Stimulated activated CD4-positive, alpha-beta T cell treated with anti-CD3 and anti-CD28 coated beads, Interleukin-4, amount 100 ng/mL, for 24 hours (primary cell): ENCODE results near the gene CHN2.

Experiments
- DNase-seq: peaks from one replicate; pipeline ENCODE4 v3.0.0-alpha.2; 2020

Gene CHN2

GRCh38 chr7:29370531-29371314 is 176.1 kb downstream of the CHN2 start:
- no peak for DNase-seq

- no peak for DNase-seq
Measured at GRCh38 chr7:29371472-29371871, 176.9 kb downstream of the CHN2 start.

GRCh38 chr7:29372351-29373090 is 177.9 kb downstream of the CHN2 start:
- no peak for DNase-seq

GRCh38 chr7:29375641-29376562 is 181.3 kb downstream of the CHN2 start:
- DNase-seq: no peak

- no peak for DNase-seq
Measured at GRCh38 chr7:29377718-29378117, 183.1 kb downstream of the CHN2 start.

GRCh38 chr7:29379551-29379950 is 185.0 kb downstream of the CHN2 start:
- no peak for DNase-seq

- no peak for DNase-seq
Measured at GRCh38 chr7:29381206-29382094, 186.9 kb downstream of the CHN2 start.

GRCh38 chr7:29384277-29384676 is 189.7 kb downstream of the CHN2 start:
- DNase-seq: no peak

- DNase-seq: no peak
Measured at GRCh38 chr7:29385214-29385814, 190.7 kb downstream of the CHN2 start.

GRCh38 chr7:29386196-29386765 is 191.7 kb downstream of the CHN2 start:
- no peak for DNase-seq

GRCh38 chr7:29391262-29391661 is 196.7 kb downstream of the CHN2 start:
- DNase-seq: no peak

- DNase-seq: no peak
Measured at GRCh38 chr7:29394321-29394720, 199.7 kb downstream of the CHN2 start.

- no peak for DNase-seq
Measured at GRCh38 chr7:29396563-29396962, 202.0 kb downstream of the CHN2 start.

- DNase-seq: no peak
Measured at GRCh38 chr7:29397398-29397797, 202.8 kb downstream of the CHN2 start.

GRCh38 chr7:29398011-29398410 is 203.4 kb downstream of the CHN2 start:
- no peak for DNase-seq

GRCh38 chr7:29400437-29400836 is 205.9 kb downstream of the CHN2 start:
- no peak for DNase-seq

- DNase-seq: no peak
Measured at GRCh38 chr7:29401769-29402168, 207.2 kb downstream of the CHN2 start.

- DNase-seq: no peak
Measured at GRCh38 chr7:29405891-29406290, 211.3 kb downstream of the CHN2 start.

- DNase-seq: no peak
Measured at GRCh38 chr7:29406366-29406765, 211.8 kb downstream of the CHN2 start.

GRCh38 chr7:29408841-29409243 is 214.3 kb downstream of the CHN2 start:
- DNase-seq: peak; percentile 63

GRCh38 chr7:29410996-29411395 is 216.4 kb downstream of the CHN2 start:
- no peak for DNase-seq
